Right ventricle myocardium superior (tissue), 1 donor: ENCODE data around the gene MYB. TPM values are rescaled to one million over a fixed set of nuclear protein-coding genes. Genes with fewer than 3 reads are reported as not detected.

Experiments used
- ATAC-seq: fragments of 200-7000 bp; cut with Tn5 transposase; one replicate; pipeline ENCODE4 v1.9.1; 2020; ENCODE audit warnings: mild to moderate bottlenecking; ENCODE audit not compliant: poor library complexity
- DNase-seq: peaks from one replicate; pipeline ENCODE4 v3.0.0-alpha.2; 2020
- intact Hi-C: fragments of 100-400 bp; cut with DNase I; formaldehyde crosslinking; loops from one replicate; pipeline ENCODE4 v1.11.2; 2022
- microRNA-seq: library from miRNA; unstranded; fragments of <30 nt; microRNA quantifications from one replicate; pipeline ENCODE4 v1.2.0, GENCODE V29; 2020
- total RNA-seq: library from RNA; stranded (reverse); fragmentation: NEBNext Ultra II Directional; extraction: Animal tissue kit (Norgen Biotek cat#: 25700); gene quantifications from one replicate; pipeline ENCODE4 v1.2.1, GENCODE V29; 2021
- donor health status: DM: no; HTN: yes; CAD: no; lungs with severe emphysema.

Gene MYB
- total RNA-seq, 1 donor from 2014 or later = 0.22 TPM

GRCh38 chr6:135258970-135259369 is 77.9 kb downstream of the MYB start:
- ATAC-seq (no peak), DNase-seq (no peak)
- intact Hi-C loops = no loop called here

GRCh38 chr6:135260612-135261011 is 79.5 kb downstream of the MYB start:
- DNase-seq = no peak
- intact Hi-C loops = no loop called here
- no peak for ATAC-seq

GRCh38 chr6:135261872-135262725 is 81.0 kb downstream of the MYB start:
- DNase-seq (no peak), ATAC-seq (no peak)
- intact Hi-C loops = no loop called here

GRCh38 chr6:135265278-135265677 is 84.2 kb downstream of the MYB start:
- intact Hi-C loops = no loop called here
- ATAC-seq (no peak), DNase-seq (no peak)

GRCh38 chr6:135266675-135267074 is 85.6 kb downstream of the MYB start:
- ATAC-seq = no peak
- intact Hi-C loops = no loop called here
- DNase-seq = no peak

- intact Hi-C loops = no loop called here
- no peak for DNase-seq
Observed at GRCh38 chr6:135267085-135267484, 86.0 kb downstream of the MYB start.

GRCh38 chr6:135268263-135268662 is 87.2 kb downstream of the MYB start:
- no peak for ATAC-seq
- intact Hi-C loops = no loop called here
- no peak for DNase-seq

More at GRCh38 chr6:135267085-135267484, 86.0 kb downstream of the MYB start:
- no peak for ATAC-seq

GRCh38 chr6:135268740-135269139 is 87.6 kb downstream of the MYB start:
- DNase-seq = no peak
- ATAC-seq = no peak
- intact Hi-C loops = no loop called here

Small RNA genes lying within 50 kb of the gene (microRNA-seq; reads per million reads assigned to microRNA genes)
- not detected for gene MIR548A2

Other genes with a start within 250 kb of the MYB start
- gene ALDH8A1, start 231.2 kb upstream of the MYB start, total RNA-seq = 0.19 TPM
- 89.0 TPM for gene HBS1L, start 126.5 kb upstream of the MYB start, total RNA-seq